Heart right ventricle (tissue), 16 donors: ENCODE data around the gene CEP68. TPM values are rescaled to one million over a fixed set of nuclear protein-coding genes. Genes with fewer than 3 reads are reported as not detected.

ENCODE experiments used
- ATAC-seq, 8 donors: fragments of 200-7000 bp; cut with Tn5 transposase; one replicate each; pipeline ENCODE4 v1.9.1; 2020; ENCODE audit warnings: mild to moderate bottlenecking in 8 of 8, moderate library complexity in 8 of 8, moderate number of reproducible peaks in 1 of 8
- DNase-seq, 2 donors: peaks; one replicate each; pipeline ENCODE4 v3.0.0-alpha.2; 2020
- H3K27ac ChIP-seq, 10 donors: fragments of 200-600 bp; sonication (generic) in 2 of 10; one replicate each; pipeline versions ENCODE4 v1.5.0 to v1.8.0; 2020 to 2022; ENCODE audit warnings: mild to moderate bottlenecking in 3 of 10
- H3K27me3 ChIP-seq, 7 donors: fragments of 200-600 bp; one replicate each; pipeline ENCODE4 v1.8.0; 2021 to 2022; ENCODE audit warnings: mild to moderate bottlenecking in 2 of 7
- H3K36me3 ChIP-seq, 9 donors: fragments of 200-600 bp; sonication (generic) in 1 of 9; one replicate each; pipeline versions ENCODE4 v1.5.0 to v1.8.0; 2020 to 2022; ENCODE audit warnings: mild to moderate bottlenecking in 2 of 9
- H3K4me1 ChIP-seq, 9 donors: fragments of 200-600 bp; sonication (generic) in 1 of 9; one replicate each; pipeline versions ENCODE4 v1.5.0 to v1.8.0; 2020 to 2022; ENCODE audit warnings: mild to moderate bottlenecking in 4 of 9
- H3K4me3 ChIP-seq, 10 donors: fragments of 200-600 bp; sonication (generic) in 2 of 10; one replicate each; pipeline versions ENCODE4 v1.5.0 to v1.8.0; 2020 to 2022; ENCODE audit warnings: mild to moderate bottlenecking in 7 of 10, moderate library complexity in 2 of 10
- H3K9me3 ChIP-seq, 11 donors: fragments of 200-600 bp in 10 of 11; sonication (generic) in 2 of 11; one replicate each; pipeline versions ENCODE4 v1.5.0 to v1.8.0; 2013 to 2022; ENCODE audit warnings: mild to moderate bottlenecking in 2 of 11, control low read depth in 1 of 11, moderate library complexity in 1 of 11
- WGBS, 2 donors: extraction: QIAGEN DNeasy Blood & Tissue Kit; methylation state at CpG; one replicate each; pipeline ENCODE4 v1.1.7; 2013; ENCODE audit warnings: inconsistent platforms in 1 of 2; 5-methylcytosine and 5-hydroxymethylcytosine counted together
- intact Hi-C, 10 donors: fragments of 100-400 bp; cut with DNase I; formaldehyde crosslinking; loops; one replicate each; pipeline versions ENCODE4 v1.11.1 to v1.14.2; 2022
- polyA plus RNA-seq, 2 donors: library from polyadenylated mRNA; stranded (reverse); fragments of 200-250 nt; gene quantifications; one replicate each; pipeline ENCODE4 v1.2.3, GENCODE V29; 2013
- total RNA-seq, 10 donors: library from RNA; stranded (reverse); fragmentation: NEBNext Ultra II Directional in 3 of 10; extraction: Animal tissue kit (Norgen Biotek cat#: 25700) in 3 of 10; gene quantifications; one replicate each; pipeline versions ENCODE4 v1.2.1 to v1.2.4, GENCODE V29; 2021 to 2023
- TF ChIP-seq, protein P1 (sequence below), 9 donors: fragments of 200-600 bp; sonication (generic) in 2 of 9; IDR thresholded peaks; one replicate each; pipeline versions ENCODE4 v1.5.0 to v1.8.0; 2021 to 2022; ENCODE audit warnings: antibody characterized with exemption in 9 of 9, mild to moderate bottlenecking in 5 of 9, moderate library complexity in 1 of 9
- donor health status: Arrhythmogenic right ventricular cardiomyopathy.
- donor health status: ischemic (EF 13 %, LVEDD 7.1; RV severe dilation, severe dysfunction).
- donor health status: healthy with polysubstance abuse.
- donor health status: DM: no; HTN: yes; CAD: no.
- donor health status: DM: no; HTN: no; CAD: no.
- donor health status: ischemic (EF 25% LVEDD 6.9; RV normal size, moderate dysfunction).
- donor health status: ischemic (EF 25% LVEDD 5.7; RV mildly dilated, moderate dysfunction).
- donor health status: healthy.
- donor health status: DM: yes; HTN: yes; CAD: no.
- donor health status: Ischemic cardiomyopathy.
- donor health status: ischemic (EF 35%, LVEDD 5.7; RV mildly dilated, moderate dysfunction).
- donor health status: nonischemic (EF 11% LVEDD 7.7; RV severe dilation, severe dysfunction).
- donor health status: DM: yes; HTN: yes; CAD: no.
- donor health status: PGD.
- donor health status: ischemic (EF 29% LVEDD 5.4; RV normal size, mild dysfunction).
- donor health status: nonischemic (EF 23%, LVEDD 6.1; RV moderate dilation, normal function).

CEP68 gene
- total and polyA plus RNA-seq, 12 donors, result 4.3 to 28.4 (median 19.9) TPM

- Histone ChIP-seq H3K9me3 (no peaks in the 10 kb centered on the region), H3K27ac (no peak overlapping the region), H3K27me3 (no peaks in the 10 kb centered on the region), H3K4me3 (no peak overlapping the region), H3K4me1 (peaks cover 0 to 31% (median 4%) of the 10 kb centered on the region in 9 donors), H3K36me3 (no peaks in the 10 kb centered on the region)
- 96 to 98% methylated on average over 3 of the region's 3 CpGs for WGBS, 2 donors
- intact Hi-C loops, result loop anchor here in 1 of 10 donors (10.0 kb wide), 1 partner anchor 524 kb away; no protein-coding TSS in a partner anchor
- ATAC-seq (no peak), DNase-seq (no peak)
- TF ChIP-seq, protein P1, sequence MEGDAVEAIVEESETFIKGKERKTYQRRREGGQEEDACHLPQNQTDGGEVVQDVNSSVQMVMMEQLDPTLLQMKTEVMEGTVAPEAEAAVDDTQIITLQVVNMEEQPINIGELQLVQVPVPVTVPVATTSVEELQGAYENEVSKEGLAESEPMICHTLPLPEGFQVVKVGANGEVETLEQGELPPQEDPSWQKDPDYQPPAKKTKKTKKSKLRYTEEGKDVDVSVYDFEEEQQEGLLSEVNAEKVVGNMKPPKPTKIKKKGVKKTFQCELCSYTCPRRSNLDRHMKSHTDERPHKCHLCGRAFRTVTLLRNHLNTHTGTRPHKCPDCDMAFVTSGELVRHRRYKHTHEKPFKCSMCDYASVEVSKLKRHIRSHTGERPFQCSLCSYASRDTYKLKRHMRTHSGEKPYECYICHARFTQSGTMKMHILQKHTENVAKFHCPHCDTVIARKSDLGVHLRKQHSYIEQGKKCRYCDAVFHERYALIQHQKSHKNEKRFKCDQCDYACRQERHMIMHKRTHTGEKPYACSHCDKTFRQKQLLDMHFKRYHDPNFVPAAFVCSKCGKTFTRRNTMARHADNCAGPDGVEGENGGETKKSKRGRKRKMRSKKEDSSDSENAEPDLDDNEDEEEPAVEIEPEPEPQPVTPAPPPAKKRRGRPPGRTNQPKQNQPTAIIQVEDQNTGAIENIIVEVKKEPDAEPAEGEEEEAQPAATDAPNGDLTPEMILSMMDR (IDR thresholded peaks at IDR 0.05), result no peak
Measured at GRCh38 chr2:65050931-65051330, 5.3 kb upstream of the CEP68 start.

DNA sequence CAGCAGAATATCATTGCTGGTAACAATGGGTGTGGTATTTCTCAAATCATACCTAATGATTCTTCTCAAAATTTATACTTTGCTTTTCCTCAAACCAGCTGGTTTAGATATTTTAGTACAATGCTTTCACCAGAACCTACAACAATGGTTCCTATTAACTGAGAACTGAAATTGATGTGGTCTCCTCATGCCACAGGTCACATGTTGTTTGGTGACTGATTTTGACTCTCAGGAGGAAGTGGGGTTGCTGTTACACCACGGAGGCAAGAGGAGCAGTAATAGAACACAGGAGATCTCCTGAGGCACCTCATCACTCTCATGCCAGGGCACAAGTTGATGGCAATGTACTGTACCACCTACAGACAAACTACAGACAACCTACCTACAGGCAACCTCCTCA, 3.0 kb upstream of the CEP68 start:
- H3K27ac ChIP-seq, result peak overlapping the region in 1 of 10 donors; percentile 48
- H3K36me3 ChIP-seq, result no peaks in the 10 kb centered on the region
- ATAC-seq (no peak), DNase-seq (no peak)
- no peaks in the 10 kb centered on the region for H3K27me3 ChIP-seq
- H3K4me3 ChIP-seq, result no peak overlapping the region
- TF ChIP-seq, protein P1 (IDR thresholded peaks at IDR 0.05), result no peak
- 33 to 36% methylated on average over 1 of the region's 1 CpG for WGBS, 2 donors
- H3K4me1 ChIP-seq, result peaks cover 0 to 36% (median 18%) of the 10 kb centered on the region in 9 donors
- no peaks in the 10 kb centered on the region for H3K9me3 ChIP-seq
- intact Hi-C loops, result loop anchor here in 1 of 10 donors (10.0 kb wide), 1 partner anchor 522 kb away; no protein-coding TSS in a partner anchor

GRCh38 chr2:65054749-65055421, 1.3 kb upstream of the CEP68 start:
- 80 to 82% methylated on average over 4 of the region's 4 CpGs for WGBS, 2 donors
- H3K36me3 ChIP-seq, result no peaks in the 10 kb centered on the region
- intact Hi-C loops, result loop anchor here in 4 of 10 donors (5.0 to 10.0 kb wide), 3 partner anchors 72 to 520 kb away; partner anchors contain the start of gene RAB1A (in 2 of the 4)
- DNase-seq (no peak), ATAC-seq (no peak)
- H3K27me3 ChIP-seq, result no peaks in the 10 kb centered on the region
- peak overlapping the region in 2 of 10 donors; percentile 71 to 87 for H3K27ac ChIP-seq
- peaks cover 0 to 53% (median 35%) of the 10 kb centered on the region in 9 donors for H3K4me1 ChIP-seq
- TF ChIP-seq, protein P1 (IDR thresholded peaks at IDR 0.05), result no peak
- H3K9me3 ChIP-seq, result no peaks in the 10 kb centered on the region
- peak overlapping the region in 5 of 10 donors; percentile 73 to 89 (median 86) for H3K4me3 ChIP-seq

- Histone ChIP-seq H3K4me3 (peak overlapping the region; percentile 57 to 89 (median 78)), H3K36me3 (no peaks in the 10 kb centered on the region), H3K27ac (peak overlapping the region in 9 of 10 donors; percentile 40 to 97 (median 81)), H3K9me3 (no peaks in the 10 kb centered on the region), H3K27me3 (no peaks in the 10 kb centered on the region), H3K4me1 (peaks cover 6 to 57% (median 42%) of the 10 kb centered on the region in 9 donors)
- ATAC-seq (peak; percentile 2 to 44 (median 30)), DNase-seq (no peak)
- 10% methylated on average over 42 of the region's 42 CpGs for WGBS, 2 donors
- intact Hi-C loops, result loop anchor here in 4 of 10 donors (2.0 to 10.0 kb wide), 4 partner anchors 72 to 519 kb away; partner anchors contain the start of gene RAB1A (in 3 of the 4)
- TF ChIP-seq, protein P1 (IDR thresholded peaks at IDR 0.05), result no peak
Measured at GRCh38 chr2:65055422-65056214, 598 bp upstream of the CEP68 start.
